ENCODE data around the gene ASIC4. TPM values are rescaled to one million over a fixed set of nuclear protein-coding genes. Genes with fewer than 3 reads are reported as not detected.

Gene ASIC4
- total RNA-seq, 1 donor from 2014 or later, result 0.26 TPM

GRCh38 chr2:219539926-219540678 lies 25.8 kb downstream of the ASIC4 start:
- Histone ChIP-seq H3K36me3 (no peaks in the 10 kb centered on the region), H3K9me3 (ENCODE audit: low read depth) (no peaks in the 10 kb centered on the region), H3F3A (ENCODE audit: low read depth) (peaks cover 22% of the 10 kb centered on the region), H2AFZ (replicated peaks) (no peak overlapping the region), H3K79me2 (ENCODE audit: low read depth) (no peaks in the 10 kb centered on the region), H3K4me1 (peaks cover 30% of the 10 kb centered on the region), H3K4me3 (no peak overlapping the region), H3K27ac (no peak overlapping the region), H3K4me2 (no peak overlapping the region), H4K20me1 (ENCODE audit: low read depth) (peaks cover 21% of the 10 kb centered on the region), H3K27me3 (peaks cover 25% of the 10 kb centered on the region), H3K9ac (no peak overlapping the region)
- Mint-ChIP-seq H3K9me3 (no peaks in the 10 kb centered on the region), H3K27ac (no peak overlapping the region), H3K36me3 (peaks cover 9% of the 10 kb centered on the region), H3K4me3 (no peak overlapping the region), H3K4me1 (peaks cover 46% of the 10 kb centered on the region), H3K27me3 (ENCODE audit: insufficient read depth, low read depth) (peaks cover 13% of the 10 kb centered on the region)
- TF ChIP-seq EZH2 (IDR thresholded peaks at IDR 0.05), result no peak
- no peak for TF ChIP-seq EZH2phosphoT487 (IDR thresholded peaks at IDR 0.05)
- no peak for TF ChIP-seq CTCF (IDR thresholded peaks at IDR 0.05)
- no peak for DNase-seq (ENCODE audit: low spot score)

- Histone ChIP-seq H3K36me3 (no peaks in the 10 kb centered on the region), H3K27ac (no peak overlapping the region), H3K27me3 (peaks cover 30% of the 10 kb centered on the region), H3F3A (ENCODE audit: low read depth) (peaks cover 22% of the 10 kb centered on the region), H4K20me1 (ENCODE audit: low read depth) (peaks cover 21% of the 10 kb centered on the region), H3K9me3 (ENCODE audit: low read depth) (no peaks in the 10 kb centered on the region), H3K4me2 (no peak overlapping the region), H3K79me2 (ENCODE audit: low read depth) (no peaks in the 10 kb centered on the region), H3K4me3 (no peak overlapping the region), H3K4me1 (peaks cover 30% of the 10 kb centered on the region), H2AFZ (replicated peaks) (no peak overlapping the region), H3K9ac (no peak overlapping the region)
- Mint-ChIP-seq H3K4me3 (peak overlapping the region; percentile 63), H3K9me3 (no peaks in the 10 kb centered on the region), H3K4me1 (peaks cover 44% of the 10 kb centered on the region), H3K27me3 (ENCODE audit: insufficient read depth, low read depth) (peaks cover 13% of the 10 kb centered on the region), H3K27ac (no peak overlapping the region), H3K36me3 (peaks cover 9% of the 10 kb centered on the region)
- TF ChIP-seq EZH2phosphoT487 (IDR thresholded peaks at IDR 0.05), result no peak
- TF ChIP-seq EZH2 (IDR thresholded peaks at IDR 0.05), result no peak
- TF ChIP-seq CTCF (IDR thresholded peaks at IDR 0.05), result no peak
- no peak for DNase-seq (ENCODE audit: low spot score)
Observed at GRCh38 chr2:219540784-219541504, 26.7 kb downstream of the ASIC4 start.

GRCh38 chr2:219541611-219542180 lies 27.4 kb downstream of the ASIC4 start:
- TF ChIP-seq EZH2phosphoT487 (IDR thresholded peaks at IDR 0.05) (no peak), CTCF (IDR thresholded peaks at IDR 0.05) (peak; percentile 100), EZH2 (IDR thresholded peaks at IDR 0.05) (peak; percentile 20)
- peaks cover 44% of the 10 kb centered on the region for H3K4me1 Mint-ChIP-seq
- DNase-seq (ENCODE audit: low spot score), result peak; percentile 87
- Histone ChIP-seq H3F3A (ENCODE audit: low read depth) (peaks cover 22% of the 10 kb centered on the region), H4K20me1 (ENCODE audit: low read depth) (peaks cover 21% of the 10 kb centered on the region), H3K9ac (no peak overlapping the region), H3K36me3 (no peaks in the 10 kb centered on the region), H3K79me2 (ENCODE audit: low read depth) (no peaks in the 10 kb centered on the region), H3K4me1 (peaks cover 30% of the 10 kb centered on the region), H2AFZ (replicated peaks) (no peak overlapping the region), H3K4me3 (peak overlapping the region; percentile 47), H3K27ac (no peak overlapping the region), H3K27me3 (peaks cover 30% of the 10 kb centered on the region), H3K9me3 (ENCODE audit: low read depth) (no peaks in the 10 kb centered on the region), H3K4me2 (peak overlapping the region; percentile 87)
- no peaks in the 10 kb centered on the region for H3K9me3 Mint-ChIP-seq
- H3K4me3 Mint-ChIP-seq, result peak overlapping the region; percentile 88
- peaks cover 18% of the 10 kb centered on the region for H3K27me3 Mint-ChIP-seq (ENCODE audit: insufficient read depth, low read depth)
- H3K36me3 Mint-ChIP-seq, result peaks cover 11% of the 10 kb centered on the region
- no peak overlapping the region for H3K27ac Mint-ChIP-seq

Data from neural progenitor cell (in vitro differentiated cells).